Measurements from ENCODE around the gene SLC22A4.

The SLC22A4 gene

DNA sequence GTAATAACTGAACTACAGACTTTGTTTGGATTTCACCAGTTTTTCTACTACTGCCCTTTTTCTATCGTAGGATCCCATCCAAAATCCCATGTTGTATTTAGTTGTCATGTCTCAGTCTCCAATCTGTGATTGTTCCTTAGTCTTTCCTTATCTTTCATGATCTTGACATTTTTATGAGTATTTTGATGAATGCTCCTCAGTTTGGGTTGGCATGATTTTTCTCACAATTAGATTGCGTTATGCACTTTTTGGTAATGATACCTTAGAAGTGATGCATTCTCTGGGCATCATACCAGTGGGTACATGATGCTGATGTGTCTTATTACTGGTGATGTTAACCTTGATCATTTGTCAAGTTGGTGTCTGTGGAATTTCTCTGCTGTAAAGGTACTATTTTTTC lies 5.7 kb downstream of the SLC22A4 start:
- Mint-ChIP-seq H3K27me3 (no peaks in the 10 kb centered on the region), H3K9me3 (peaks cover 7 to 12% of the 10 kb centered on the region in 2 donors), H3K27ac (no peak overlapping the region), H3K4me3 (no peak overlapping the region), H3K4me1 (peaks cover 31% of the 10 kb centered on the region)
- DNase-seq: no peak
- no peak for ATAC-seq

DNA sequence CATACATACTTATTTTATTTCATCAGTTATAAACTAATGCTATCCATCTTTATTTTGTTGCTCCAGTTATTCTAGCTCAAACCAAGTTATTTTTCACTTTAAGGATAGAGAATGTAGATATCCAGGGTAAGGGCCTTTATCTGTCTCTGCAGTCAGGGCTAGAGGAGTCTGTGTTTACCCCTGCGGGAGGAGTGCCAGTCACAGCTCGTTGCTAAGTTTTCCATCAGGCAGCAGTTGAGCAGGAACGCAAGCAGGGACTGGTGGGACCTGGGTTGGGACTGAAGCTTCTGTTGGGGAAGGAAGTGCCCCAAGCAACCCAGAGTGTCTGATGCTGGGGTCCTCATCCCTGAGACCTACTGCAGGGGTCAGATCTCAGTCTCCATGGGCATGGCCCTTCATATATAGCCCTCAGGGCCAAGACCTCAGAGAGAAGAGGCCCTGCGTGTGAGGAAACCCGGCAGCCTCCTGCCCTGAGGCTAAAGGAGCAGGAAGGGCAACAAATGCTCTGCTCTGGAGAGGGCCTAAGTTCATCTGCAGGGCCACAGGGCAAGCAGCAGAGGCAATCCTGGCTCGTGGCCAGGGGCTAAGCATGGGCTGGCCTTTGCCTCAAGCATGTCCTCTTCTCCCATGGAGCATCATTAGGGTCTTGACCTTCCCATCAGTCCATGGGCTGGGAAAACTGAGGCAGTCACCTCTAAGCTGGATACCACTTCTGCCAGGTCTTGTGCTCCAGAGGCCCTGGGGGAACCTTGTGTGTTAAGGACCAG lies 6.6 kb downstream of the SLC22A4 start:
- DNase-seq: no peak
- H3K4me1 Mint-ChIP-seq: peaks cover 23% of the 10 kb centered on the region
- no peaks in the 10 kb centered on the region for H3K27me3 Mint-ChIP-seq
- H3K9me3 Mint-ChIP-seq: peaks cover 13 to 20% of the 10 kb centered on the region in 2 donors
- no peak overlapping the region for H3K4me3 Mint-ChIP-seq
- H3K27ac Mint-ChIP-seq: no peak overlapping the region
- ATAC-seq: no peak

DNA sequence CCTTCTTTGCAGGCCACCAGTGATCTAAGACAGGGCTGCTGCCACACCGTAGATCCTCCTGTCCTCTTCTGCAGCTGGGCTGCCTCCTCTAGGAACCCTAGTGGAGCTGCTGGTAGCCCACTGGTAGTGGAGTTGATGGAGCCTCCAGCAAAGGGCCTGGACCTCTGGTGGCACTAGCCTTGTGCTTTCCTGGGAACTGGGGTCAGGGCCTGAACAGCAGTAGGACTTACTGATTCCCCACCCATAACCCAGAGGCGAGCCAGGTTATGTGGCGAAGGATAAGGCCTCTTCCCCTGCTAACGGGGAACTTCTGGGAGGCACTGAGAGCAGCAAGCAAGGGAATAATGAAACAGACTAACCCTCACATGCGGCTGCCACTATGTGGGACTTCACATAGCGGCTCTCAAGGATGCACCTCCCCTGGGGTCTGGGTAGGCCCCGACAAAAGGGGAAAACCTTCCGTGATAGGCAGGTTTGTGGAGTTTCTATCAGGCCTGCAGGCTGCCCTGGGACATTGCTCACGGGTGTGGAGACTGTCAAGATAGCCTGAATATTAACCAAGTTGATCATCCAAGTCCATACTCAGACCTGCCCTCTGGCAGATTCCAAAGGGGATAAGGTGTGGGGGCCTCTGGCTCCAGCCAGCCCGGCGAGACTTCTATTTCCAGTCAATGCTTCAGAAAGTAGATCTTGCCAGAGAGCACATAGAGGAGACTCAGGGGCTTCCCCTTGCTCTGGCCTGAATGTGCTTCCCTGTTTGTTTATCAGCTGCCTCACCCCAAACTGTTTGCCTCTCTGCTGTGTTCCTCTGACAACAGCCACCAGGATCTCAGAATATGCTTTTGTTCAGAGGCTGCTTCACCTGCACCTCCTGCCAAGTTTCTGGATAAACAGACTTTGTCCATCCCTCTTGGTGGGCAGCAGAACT lies 7.4 kb downstream of the SLC22A4 start:
- Mint-ChIP-seq H3K27ac (no peak overlapping the region), H3K27me3 (no peaks in the 10 kb centered on the region), H3K4me1 (peaks cover 14% of the 10 kb centered on the region), H3K9me3 (peaks cover 13 to 20% of the 10 kb centered on the region in 2 donors), H3K4me3 (no peak overlapping the region)
- DNase-seq (no peak), ATAC-seq (no peak)

DNA sequence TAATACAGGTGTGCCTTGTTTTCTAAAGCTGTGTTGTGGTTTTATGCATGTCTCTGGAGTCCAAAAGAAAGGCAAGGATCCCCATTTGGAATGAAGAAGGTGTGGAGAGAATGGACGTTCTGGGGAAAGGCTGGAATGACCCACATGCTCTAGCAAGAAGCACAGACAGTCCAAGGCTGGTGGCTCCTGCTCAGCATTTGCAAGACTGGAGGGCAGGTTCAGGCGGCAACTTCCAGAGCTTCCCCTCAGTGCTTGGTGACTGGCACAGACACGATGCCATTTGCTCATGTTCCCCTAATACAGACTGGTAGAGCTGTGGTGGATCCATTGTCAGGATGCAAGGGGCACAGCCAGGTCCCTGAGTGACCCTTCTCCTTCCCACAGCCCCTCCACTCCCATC lies 8.2 kb downstream of the SLC22A4 start:
- no peak overlapping the region for H3K27ac Mint-ChIP-seq
- H3K4me3 Mint-ChIP-seq: no peak overlapping the region
- H3K4me1 Mint-ChIP-seq: peaks cover 9% of the 10 kb centered on the region
- peaks cover 13 to 20% of the 10 kb centered on the region in 2 donors for H3K9me3 Mint-ChIP-seq
- DNase-seq (no peak), ATAC-seq (no peak)
- no peaks in the 10 kb centered on the region for H3K27me3 Mint-ChIP-seq

DNA sequence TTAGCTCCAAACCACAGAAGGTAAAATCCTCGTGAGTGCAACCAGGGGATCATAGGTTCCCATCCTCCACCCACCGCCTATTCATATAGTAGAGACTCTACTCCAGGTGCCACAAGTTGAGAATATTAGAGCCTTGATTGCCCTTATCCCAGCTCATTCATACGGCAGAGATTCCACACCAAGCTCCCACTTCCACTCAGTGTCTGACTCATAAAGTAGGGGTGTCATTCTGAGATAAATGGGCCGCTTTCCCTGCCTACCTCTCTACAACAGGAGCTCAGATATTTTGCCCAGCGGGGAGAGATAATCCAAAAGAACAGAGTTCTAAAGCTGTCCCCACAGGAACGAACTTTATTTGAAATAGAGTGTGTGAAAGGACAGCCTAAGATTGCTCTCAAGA lies 9.4 kb downstream of the SLC22A4 start:
- no peak overlapping the region for H3K27ac Mint-ChIP-seq
- ATAC-seq: no peak

DNA sequence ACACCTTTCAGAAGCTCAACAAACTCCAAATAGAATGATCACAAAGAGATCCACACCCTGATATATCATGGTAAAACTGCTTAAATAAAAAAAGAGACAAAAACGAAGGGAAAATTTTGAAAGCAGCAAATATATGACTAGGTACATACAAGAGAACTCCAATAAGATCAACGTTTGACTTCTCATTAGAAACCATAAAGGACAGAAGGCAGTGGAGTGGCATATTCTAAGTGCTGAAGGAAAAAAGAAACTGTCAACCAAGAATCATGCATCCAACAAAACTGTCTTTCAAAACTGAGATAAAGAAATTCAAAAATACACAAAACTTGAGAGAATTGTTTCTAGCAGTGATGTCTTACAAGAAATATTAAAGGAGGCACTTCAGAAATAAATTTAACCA lies 11.2 kb downstream of the SLC22A4 start:
- no peaks in the 10 kb centered on the region for H3K4me1 Mint-ChIP-seq
- ATAC-seq: no peak
- H3K27me3 Mint-ChIP-seq: no peaks in the 10 kb centered on the region
- no peak overlapping the region for H3K4me3 Mint-ChIP-seq
- H3K9me3 Mint-ChIP-seq: peaks cover 13 to 20% of the 10 kb centered on the region in 2 donors
- no peak for DNase-seq
- H3K27ac Mint-ChIP-seq: no peak overlapping the region

More for the DNA sequence above, 9.4 kb downstream of the SLC22A4 start:
- Mint-ChIP-seq H3K9me3 (peaks cover 13 to 20% of the 10 kb centered on the region in 2 donors), H3K4me1 (no peaks in the 10 kb centered on the region), H3K4me3 (no peak overlapping the region), H3K27me3 (no peaks in the 10 kb centered on the region)
- DNase-seq: no peak

DNA sequence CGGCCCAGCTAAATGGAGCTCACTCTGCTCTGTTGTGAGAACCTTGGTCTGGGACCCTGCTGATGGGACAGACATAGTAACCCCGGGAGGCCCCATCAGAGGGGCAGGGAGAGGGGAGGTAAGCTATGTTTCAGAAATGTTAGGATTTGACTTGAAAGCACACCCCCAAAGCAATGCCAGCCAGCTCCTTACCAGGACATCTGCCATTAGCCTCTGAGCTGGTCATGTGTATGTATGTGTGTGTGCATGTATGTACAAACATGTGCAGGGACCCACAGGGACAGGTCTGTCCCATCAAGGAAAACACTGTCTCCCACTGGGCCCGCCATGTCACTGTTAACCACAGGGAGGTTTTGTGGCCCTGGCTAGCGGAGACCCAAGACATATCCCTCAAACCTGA lies 14.5 kb downstream of the SLC22A4 start:
- DNase-seq (no peak), ATAC-seq (no peak)
- Mint-ChIP-seq H3K27ac (no peak overlapping the region), H3K4me3 (no peak overlapping the region), H3K27me3 (no peaks in the 10 kb centered on the region), H3K9me3 (peaks cover 10 to 18% of the 10 kb centered on the region in 2 donors), H3K4me1 (no peaks in the 10 kb centered on the region)

DNA sequence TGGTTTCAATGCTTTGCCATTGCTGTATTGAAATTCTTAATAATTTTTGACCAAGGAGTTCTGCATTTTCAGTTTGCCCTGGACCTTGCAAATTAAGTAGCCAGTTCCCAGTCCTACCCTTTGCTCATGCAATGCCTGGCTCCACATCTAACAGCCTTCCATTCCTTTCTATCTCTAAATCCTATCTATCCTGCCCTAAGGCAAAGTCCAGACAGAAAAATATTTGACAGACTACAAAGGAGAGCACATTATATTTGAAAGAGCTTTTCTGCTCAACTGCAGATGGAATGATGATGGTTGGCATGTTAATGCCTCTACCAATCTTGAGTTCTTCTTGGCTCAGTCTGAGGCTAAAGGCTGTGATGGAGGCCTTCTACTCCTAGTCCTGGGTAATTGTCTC lies 15.5 kb downstream of the SLC22A4 start:
- Mint-ChIP-seq H3K27me3 (no peaks in the 10 kb centered on the region), H3K4me1 (no peaks in the 10 kb centered on the region), H3K4me3 (no peak overlapping the region), H3K9me3 (peaks cover 7 to 10% of the 10 kb centered on the region in 2 donors), H3K27ac (peak overlapping the region in 1 of 2 donors; percentile 27)
- ATAC-seq (no peak), DNase-seq (no peak)

DNA sequence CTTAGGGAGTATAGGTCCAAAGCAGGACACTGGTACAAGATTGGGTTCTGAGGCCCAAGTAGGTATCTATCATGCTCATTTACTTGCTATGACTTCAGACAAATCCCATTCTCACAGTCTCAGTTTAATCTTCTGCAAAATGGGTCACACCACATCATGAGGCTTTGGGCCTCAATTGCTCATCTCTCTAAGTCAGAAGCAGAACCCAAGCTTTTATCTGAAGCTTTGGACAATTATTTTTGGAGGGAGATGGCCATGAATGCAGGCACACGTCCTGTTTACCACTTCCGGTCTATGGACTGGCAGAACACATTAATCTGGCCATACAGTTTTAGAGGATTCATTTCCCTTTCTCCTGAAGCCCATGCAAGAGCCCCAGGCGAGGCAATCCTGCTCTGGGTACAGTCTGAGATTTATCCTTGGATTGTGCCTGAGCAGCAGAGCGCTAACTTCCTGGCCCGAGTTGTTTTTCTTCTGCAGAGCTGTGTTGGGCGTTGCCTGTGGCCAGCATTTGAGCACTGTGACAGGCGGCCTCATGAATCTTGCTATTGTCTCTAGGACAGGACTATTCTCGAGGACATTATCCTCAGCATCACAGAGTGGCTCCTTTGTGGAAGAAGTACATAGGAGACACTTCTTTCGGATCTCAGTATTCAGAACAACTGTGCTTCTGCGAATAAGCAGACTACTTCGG lies 16.1 kb downstream of the SLC22A4 start:
- ATAC-seq (no peak), DNase-seq (no peak)
- Mint-ChIP-seq H3K4me1 (no peaks in the 10 kb centered on the region), H3K9me3 (peaks cover 2 to 4% of the 10 kb centered on the region in 2 donors), H3K27me3 (no peaks in the 10 kb centered on the region), H3K4me3 (no peak overlapping the region), H3K27ac (no peak overlapping the region)

DNA sequence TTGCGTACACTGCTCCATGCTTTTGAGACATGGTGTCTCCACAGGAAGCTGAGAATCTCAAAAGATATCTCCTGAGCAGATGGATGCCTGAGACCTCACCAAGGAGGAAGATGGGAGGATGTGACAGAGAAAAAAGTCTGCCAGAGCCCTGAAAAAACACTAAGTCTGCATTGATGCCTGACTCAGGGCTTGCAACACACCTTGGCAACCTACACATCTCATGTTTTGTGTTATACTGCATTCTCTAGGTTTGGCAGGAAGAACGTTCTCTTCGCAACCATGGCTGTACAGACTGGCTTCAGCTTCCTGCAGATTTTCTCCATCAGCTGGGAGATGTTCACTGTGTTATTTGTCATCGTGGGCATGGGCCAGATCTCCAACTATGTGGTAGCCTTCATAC lies 19.2 kb downstream of the SLC22A4 start:
- DNase-seq: no peak

DNA sequence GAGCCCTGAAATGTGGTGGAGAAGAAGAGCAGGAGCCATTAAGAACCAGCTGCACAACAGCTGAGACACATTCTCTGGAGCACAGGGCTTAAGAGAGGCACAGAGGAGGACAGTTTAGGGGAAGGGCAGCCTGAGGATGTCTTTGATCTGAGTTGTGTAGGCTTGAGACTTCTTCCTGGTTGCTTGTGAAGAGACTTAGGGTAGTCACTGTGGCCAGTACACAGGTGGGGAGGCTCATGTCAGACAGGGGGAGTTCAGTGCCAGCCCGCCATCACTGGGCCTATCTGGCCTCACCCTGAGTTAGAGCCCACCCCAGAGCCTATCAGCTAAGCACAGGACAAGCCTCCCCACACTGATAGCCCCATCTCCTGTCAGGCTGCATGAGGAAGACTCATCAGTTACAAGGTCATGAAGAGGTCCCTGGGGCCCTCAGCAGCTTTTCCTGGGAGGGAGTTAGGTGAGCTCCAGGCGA lies 19.8 kb downstream of the SLC22A4 start:
- no peak for ATAC-seq
- Mint-ChIP-seq H3K27ac (no peak overlapping the region), H3K27me3 (no peaks in the 10 kb centered on the region), H3K4me3 (no peak overlapping the region), H3K9me3 (no peaks in the 10 kb centered on the region), H3K4me1 (no peaks in the 10 kb centered on the region)
- DNase-seq: no peak

More for the DNA sequence above, 19.2 kb downstream of the SLC22A4 start:
- no peak for ATAC-seq
- no peak overlapping the region for H3K4me3 Mint-ChIP-seq
- no peaks in the 10 kb centered on the region for H3K4me1 Mint-ChIP-seq
- no peaks in the 10 kb centered on the region for H3K27me3 Mint-ChIP-seq
- no peak overlapping the region for H3K27ac Mint-ChIP-seq
- H3K9me3 Mint-ChIP-seq: no peaks in the 10 kb centered on the region

DNA sequence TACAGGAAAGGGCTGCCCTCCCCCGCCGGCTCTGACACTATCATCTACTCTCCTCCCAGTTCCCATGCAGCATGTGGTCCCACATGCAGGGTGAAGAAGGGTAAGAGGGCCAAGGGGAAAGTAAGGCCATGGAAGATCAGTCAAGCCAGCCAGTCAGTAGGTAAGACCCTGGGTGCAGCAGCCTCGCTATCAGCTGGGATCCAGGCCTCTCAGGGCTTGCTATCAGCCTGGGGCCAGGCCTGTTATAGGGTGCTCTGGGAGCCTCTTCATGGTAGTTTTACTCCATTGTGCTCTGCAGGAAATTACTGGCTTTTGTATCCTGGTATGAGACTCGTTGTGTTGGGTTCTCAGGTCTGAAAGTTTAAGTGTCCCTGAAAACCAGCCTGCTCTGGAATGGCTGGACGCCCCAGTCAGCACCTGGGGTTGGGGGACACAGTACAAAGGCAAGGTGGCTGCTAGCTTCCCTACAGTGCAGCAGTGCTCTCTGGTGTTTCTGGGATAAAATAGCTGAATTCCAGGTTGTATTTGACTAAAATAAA lies 21.4 kb downstream of the SLC22A4 start:
- H3K27me3 Mint-ChIP-seq: no peaks in the 10 kb centered on the region

DNA sequence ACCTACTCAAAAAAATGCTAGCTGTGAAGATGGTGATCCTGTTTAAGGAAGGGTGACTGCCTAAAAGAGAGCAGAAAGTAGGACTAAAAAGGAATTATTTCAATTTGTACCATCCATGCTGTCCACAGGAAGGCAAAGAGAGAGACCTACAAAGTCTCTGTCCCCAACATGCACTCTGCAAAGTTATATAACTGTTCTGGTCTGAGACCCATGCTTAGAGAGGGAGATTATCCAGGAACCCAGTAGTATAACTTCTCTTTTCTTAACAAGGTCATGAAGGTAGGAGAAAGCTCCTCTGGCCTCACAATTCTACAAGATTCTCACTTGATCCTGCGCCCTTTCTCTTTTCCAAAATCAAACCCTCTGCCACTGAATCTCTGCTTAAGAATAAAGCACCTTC lies 25.8 kb downstream of the SLC22A4 start:
- Mint-ChIP-seq H3K27me3 (no peaks in the 10 kb centered on the region), H3K4me1 (no peaks in the 10 kb centered on the region), H3K4me3 (no peak overlapping the region), H3K27ac (no peak overlapping the region), H3K9me3 (no peaks in the 10 kb centered on the region)
- DNase-seq (no peak), ATAC-seq (no peak)

More for the DNA sequence above, 21.4 kb downstream of the SLC22A4 start:
- Mint-ChIP-seq H3K4me1 (no peaks in the 10 kb centered on the region), H3K9me3 (no peaks in the 10 kb centered on the region), H3K27ac (no peak overlapping the region), H3K4me3 (no peak overlapping the region)
- ATAC-seq: no peak
- DNase-seq: no peak

DNA sequence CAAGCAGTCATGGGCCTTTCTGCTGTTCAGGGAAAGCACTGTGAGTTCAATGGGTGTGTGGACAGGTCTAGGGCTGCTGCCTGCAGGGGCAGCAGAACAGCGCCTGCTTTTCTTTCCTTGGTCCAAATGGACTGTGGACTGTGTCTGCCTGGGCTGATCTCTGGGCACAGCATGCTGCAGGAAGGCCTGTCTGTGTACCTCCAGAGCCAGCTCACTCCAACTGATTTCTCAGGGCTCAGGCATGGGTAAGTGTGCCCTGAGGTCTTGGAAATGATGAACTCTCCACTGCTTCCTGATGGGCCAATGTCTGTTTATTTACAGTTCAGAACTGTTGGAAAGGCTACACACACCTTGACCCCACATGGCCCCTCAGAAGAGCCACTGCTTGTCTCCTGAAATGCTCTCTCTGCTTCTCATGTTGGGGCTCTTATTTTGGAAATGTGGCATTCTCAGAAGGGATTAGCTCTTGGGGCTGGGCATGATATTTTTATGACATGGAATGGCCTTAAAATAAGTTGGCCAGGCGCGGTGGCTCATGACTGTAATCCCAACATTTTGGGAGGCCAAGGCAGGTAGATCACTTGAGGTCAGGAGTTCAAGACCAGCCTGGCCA lies 27.0 kb downstream of the SLC22A4 start:
- Mint-ChIP-seq H3K9me3 (no peaks in the 10 kb centered on the region), H3K27ac (no peak overlapping the region), H3K27me3 (no peaks in the 10 kb centered on the region)

DNA sequence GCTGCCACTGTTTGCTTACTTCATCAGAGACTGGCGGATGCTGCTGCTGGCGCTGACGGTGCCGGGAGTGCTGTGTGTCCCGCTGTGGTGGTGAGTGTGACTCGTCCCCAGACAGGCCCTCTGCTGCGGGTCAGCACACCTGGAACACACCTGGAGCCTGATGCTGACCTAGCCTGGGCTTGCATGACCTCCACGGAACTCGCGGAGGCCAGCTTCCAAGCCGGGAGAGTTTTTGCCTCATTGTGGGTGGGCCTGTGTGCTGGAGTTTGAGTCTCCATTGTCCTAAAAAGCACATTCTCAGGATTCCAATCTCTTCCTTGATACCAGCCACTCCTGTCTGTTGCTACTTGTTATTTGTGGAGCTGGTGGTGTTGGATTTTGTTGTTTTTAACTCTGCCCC lies 28.1 kb downstream of the SLC22A4 start:
- ATAC-seq: no peak
- H3K27ac Mint-ChIP-seq: no peak overlapping the region
- no peaks in the 10 kb centered on the region for H3K4me1 Mint-ChIP-seq
- no peak overlapping the region for H3K4me3 Mint-ChIP-seq
- H3K27me3 Mint-ChIP-seq: no peaks in the 10 kb centered on the region
- DNase-seq: no peak
- H3K9me3 Mint-ChIP-seq: no peaks in the 10 kb centered on the region

More for the DNA sequence above, 27.0 kb downstream of the SLC22A4 start:
- ATAC-seq (no peak), DNase-seq (no peak)
- H3K4me1 Mint-ChIP-seq: no peaks in the 10 kb centered on the region
- no peak overlapping the region for H3K4me3 Mint-ChIP-seq

Measured in stimulated activated naive CD8-positive, alpha-beta T cell treated with anti-CD3 and anti-CD28 coated beads, Interleukin-15, amount 100 ng/mL, for 72 hours (primary cell).